ENCODE data around the gene SUGCT. TPM values are rescaled to one million over a fixed set of nuclear protein-coding genes. Genes with fewer than 3 reads are reported as not detected.

SUGCT gene
- total and polyA plus RNA-seq, 2 of the 8 experiments (the other 6 are each of a cell fraction or from before 2014, with no cell fraction given): 2.8 to 5.4 TPM

GRCh38 chr7:40482845-40483244 lies 348.0 kb downstream of the SUGCT start:
- Histone ChIP-seq H2BK12ac (ENCODE audit: low read depth, low read length) (no peak overlapping the region), H2AFZ (ENCODE audit: low read length) (no peak overlapping the region), H4K91ac (replicated peaks; ENCODE audit: insufficient read length, low read length) (no peak overlapping the region), H4K8ac (ENCODE audit: extremely low read depth, insufficient read depth, low read length) (no peak overlapping the region), H4K20me1 (replicated peaks in 1 of 2; ENCODE audit: control insufficient read depth in 1 of 2, insufficient read depth in 2 of 2, low read length in 2 of 2) (no peaks in the 10 kb centered on the region), H3K18ac (ENCODE audit: extremely low read depth, low read length) (no peak overlapping the region), H3K27ac (ENCODE audit: low read depth, low read length) (no peak overlapping the region), H3K4me3 (ENCODE audit: extremely low read depth in 1 of 4, insufficient read depth in 2 of 4, low read depth in 3 of 4, low read length in 4 of 4) (no peak overlapping the region), H2BK20ac (ENCODE audit: low read length) (no peak overlapping the region), H3K56ac (replicated peaks; ENCODE audit: insufficient read length, low read depth, low read length) (no peak overlapping the region), H3K23ac (ENCODE audit: insufficient read length) (no peak overlapping the region), H3K79me1 (ENCODE audit: low read depth, low read length) (no peaks in the 10 kb centered on the region), H2BK120ac (replicated peaks; ENCODE audit: low read depth, low read length) (no peak overlapping the region), H2BK5ac (ENCODE audit: low read depth, low read length) (no peak overlapping the region), H3K36me3 (ENCODE audit: control insufficient read depth in 2 of 4, insufficient read depth in 4 of 4, low read length in 3 of 4) (no peaks in the 10 kb centered on the region), H3K27me3 (replicated peaks in 1 of 4; ENCODE audit: control insufficient read depth in 3 of 4, extremely low read depth in 1 of 4, insufficient read depth in 3 of 4, low read length in 3 of 4) (no peaks in the 10 kb centered on the region), H2BK15ac (ENCODE audit: low read length) (no peak overlapping the region), H2AK5ac (ENCODE audit: low read depth, low read length) (no peak overlapping the region), H4K5ac (ENCODE audit: insufficient read length, low read depth, low read length) (no peak overlapping the region), H3K4me2 (ENCODE audit: insufficient read depth in 1 of 2, low read depth in 2 of 2, low read length in 2 of 2) (no peak overlapping the region), H3K23me2 (ENCODE audit: low read depth, low read length) (no peaks in the 10 kb centered on the region), H3K79me2 (ENCODE audit: control insufficient read depth in 1 of 2, insufficient read depth in 2 of 2, low read length in 2 of 2) (no peaks in the 10 kb centered on the region), H3K9me3 (ENCODE audit: insufficient read depth in 2 of 2, low read depth in 1 of 2, low read length in 1 of 2) (no peaks in the 10 kb centered on the region), H3K14ac (ENCODE audit: insufficient read length) (no peak overlapping the region), H3K4me1 (replicated peaks in 1 of 4; ENCODE audit: control insufficient read depth in 3 of 4, insufficient read depth in 4 of 4, low read length in 3 of 4) (no peaks in the 10 kb centered on the region), H3K9ac (replicated peaks in 1 of 4; ENCODE audit: extremely low read depth in 1 of 4, low read depth in 3 of 4, low read length in 3 of 4) (no peak overlapping the region), H3K4ac (replicated peaks; ENCODE audit: insufficient read length, low read depth, low read length) (no peak overlapping the region)
- FAIRE-seq (no peak), DNase-seq (ENCODE audit: low read depth in 1 of 2, low spot score in 2 of 2) (no peak)
- ChIA-PET CTCF (ENCODE audit: partially characterized antibody) (interaction anchor here (0.6 to 3.5 kb wide), 4 partner anchors 8 to 125 kb away, joined by 3 to 11 read pairs (median 4); no protein-coding TSS in a partner anchor), POLR2A (ENCODE audit: partially characterized antibody) (no interaction called here)
- TF ChIP-seq KDM5A (IDR thresholded peaks at IDR 0.05; ENCODE audit: low read length) (no peak), MAX (IDR thresholded peaks at IDR 0.05) (no peak), TBP (IDR thresholded peaks at IDR 0.05; ENCODE audit: low read depth, low read length) (no peak), BCL11A (IDR thresholded peaks at IDR 0.05; ENCODE audit: low read depth in 2 of 2, low read length in 2 of 2) (no peak), TEAD4 (IDR thresholded peaks at IDR 0.05; ENCODE audit: low read depth, low read length) (no peak), PHF8 (conservative IDR thresholded peaks at IDR 0.05; ENCODE audit: low read depth, low read length) (no peak), CHD2 (IDR thresholded peaks at IDR 0.05; ENCODE audit: low read length) (no peak)
- WGBS, 2 experiments (ENCODE audit: extremely low coverage in 1 of 2, insufficient coverage in 1 of 2, insufficient read length in 1 of 2, insufficient replicate concordance in 2 of 2, low coverage in 1 of 2, low lambda C conversion rate in 2 of 2, missing lambda C conversion rate in 1 of 2): 93% methylated on average over 3 of the region's 3 CpGs; no CpG with 5 or more reads in 1 of the 2 experiments
